Measurements from ENCODE around the gene EFNA3.

Gene EFNA3

DNA sequence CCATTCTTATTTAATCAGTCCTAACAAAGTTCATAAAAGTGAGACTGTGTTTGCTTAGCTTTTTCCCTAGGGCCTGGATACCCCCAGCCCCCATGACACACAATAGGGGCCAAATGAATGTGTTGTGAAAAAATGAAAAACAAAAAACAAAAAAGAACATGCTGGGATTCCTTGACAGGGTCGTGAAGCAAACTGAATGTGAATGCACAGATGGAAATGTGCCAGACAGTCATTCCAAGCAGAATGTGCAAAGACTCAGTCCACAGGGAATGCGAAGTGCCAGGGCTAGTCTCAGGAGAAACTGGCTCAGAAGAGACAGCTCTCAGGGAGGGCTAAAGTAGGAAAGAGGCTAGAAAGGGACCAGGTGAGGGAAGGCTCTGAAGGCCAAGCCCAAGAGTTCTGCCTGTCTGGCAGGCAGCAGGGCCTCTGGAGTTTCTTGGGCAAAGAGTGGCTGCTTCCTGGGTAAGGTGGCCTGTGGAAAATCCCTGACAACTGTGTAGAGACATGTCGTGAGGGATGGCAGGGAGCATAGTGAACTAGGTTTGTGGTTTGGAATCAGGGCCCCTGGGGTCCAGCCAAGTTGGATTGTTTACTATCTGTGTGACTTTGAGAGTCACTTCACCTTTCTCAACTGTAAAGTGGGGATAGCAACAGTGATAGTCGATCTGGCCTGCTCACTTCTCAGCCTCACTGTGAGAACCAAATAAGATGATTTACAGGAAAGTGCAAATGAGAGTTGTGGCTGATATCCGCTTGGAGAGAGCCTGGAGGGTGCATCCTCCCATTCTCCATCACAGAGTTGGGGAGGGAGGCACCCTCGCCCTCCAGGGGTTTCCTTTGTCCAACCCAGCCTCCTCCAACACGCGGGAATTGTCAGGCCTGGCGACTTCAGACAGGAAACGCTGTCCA is 28.7 kb upstream of the EFNA3 start:
- Histone ChIP-seq H3K4me1 (ENCODE audit: control insufficient read depth, insufficient read depth, low read length) (peaks cover 2% of the 10 kb centered on the region; the same call in 1 of the 2 replicates), H3K36me3 (ENCODE audit: control insufficient read depth, insufficient read depth, low read length) (no peaks in the 10 kb centered on the region), H3K27ac (ENCODE audit: low read depth, low read length) (no peak overlapping the region), H3K4me3 (ENCODE audit: low read depth, low read length) (peak overlapping the region; percentile 69; the same call in 1 of the 2 replicates), H3K9ac (ENCODE audit: low read depth, low read length) (0 out of 2 replicates have a peak overlapping the region, but pooled peaks have one; percentile 3), H3K9me3 (ENCODE audit: control insufficient read depth, insufficient read depth, low read length) (no peaks in the 10 kb centered on the region), H3K27me3 (ENCODE audit: control insufficient read depth, insufficient read depth, low read length) (peaks cover 20% of the 10 kb centered on the region)

DNA sequence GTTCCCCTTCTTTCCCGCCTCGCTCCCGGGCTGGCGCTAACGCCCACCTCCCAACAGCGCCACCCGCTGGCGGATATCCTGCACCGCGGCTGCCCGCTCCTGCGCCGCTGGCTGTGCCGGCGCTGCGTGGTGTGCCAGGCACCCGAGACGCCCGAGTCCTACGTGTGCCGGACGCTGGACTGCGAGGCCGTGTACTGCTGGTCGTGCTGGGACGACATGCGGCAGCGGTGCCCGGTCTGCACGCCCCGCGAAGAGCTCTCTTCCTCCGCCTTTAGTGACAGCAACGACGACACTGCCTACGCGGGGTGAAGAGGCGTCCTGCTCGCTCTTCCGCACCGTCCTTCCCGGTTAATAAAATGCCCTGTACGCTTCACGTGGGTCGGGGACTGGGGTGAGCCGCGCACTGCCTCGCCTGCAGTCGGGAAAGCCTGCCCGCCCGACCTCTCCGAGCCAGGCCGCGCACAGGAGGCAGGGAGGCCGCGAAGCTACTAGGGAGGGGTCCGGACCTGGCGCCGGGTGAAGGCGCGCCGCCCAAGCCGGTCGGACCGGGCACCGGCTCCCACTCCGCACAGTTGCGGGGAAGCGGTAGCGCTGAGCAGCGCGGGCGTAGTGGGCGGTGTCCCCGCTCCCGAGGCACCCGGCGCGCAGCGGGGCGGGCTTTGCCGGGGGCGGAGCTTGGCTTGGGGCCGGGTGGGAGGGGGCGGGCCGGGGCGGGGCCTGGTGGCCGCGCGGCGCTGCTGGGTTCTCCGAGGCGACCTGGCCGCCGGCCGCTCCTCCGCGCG is 27.9 kb upstream of the EFNA3 start, which contains the start of gene ADAM15:
Gene ADAM15 (plus strand): TSS at position 757 of the 782 bp plus-strand sequence. CDS start 71 bp downstream, outside the sequence.
- Histone ChIP-seq H3K9me3 (ENCODE audit: control insufficient read depth, insufficient read depth, low read length) (no peaks in the 10 kb centered on the region), H3K27me3 (ENCODE audit: control insufficient read depth, insufficient read depth, low read length) (peaks cover 20% of the 10 kb centered on the region), H3K36me3 (ENCODE audit: control insufficient read depth, insufficient read depth, low read length) (no peaks in the 10 kb centered on the region), H3K4me3 (ENCODE audit: low read depth, low read length) (peak within 1 kb of the TSS; percentile 69), H3K9ac (ENCODE audit: low read depth, low read length) (peak within 1 kb of the TSS; percentile 3; the same call in 1 of the 2 replicates), H3K27ac (ENCODE audit: low read depth, low read length) (peak within 1 kb of the TSS; percentile 57), H3K4me1 (ENCODE audit: control insufficient read depth, insufficient read depth, low read length) (no peaks in the 10 kb centered on the region; the same call in 1 of the 2 replicates)

DNA sequence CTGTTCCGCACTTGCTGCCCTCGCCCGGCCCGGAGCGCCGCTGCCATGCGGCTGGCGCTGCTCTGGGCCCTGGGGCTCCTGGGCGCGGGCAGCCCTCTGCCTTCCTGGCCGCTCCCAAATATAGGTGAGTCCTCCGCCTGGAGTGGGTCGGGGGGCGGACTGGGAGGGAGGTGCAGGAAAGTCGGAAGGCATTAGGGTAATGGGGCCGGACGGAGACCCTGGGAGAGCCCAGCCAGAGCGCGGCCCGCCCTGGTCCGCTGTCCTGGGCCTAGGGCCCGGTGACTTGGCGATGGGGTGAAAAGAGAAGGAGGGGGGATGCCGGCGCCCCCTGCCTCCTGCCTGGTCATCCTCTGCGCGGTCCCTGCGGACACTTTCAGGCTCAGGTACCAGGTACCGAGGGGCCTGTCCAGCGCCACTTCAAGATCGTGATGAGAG is 27.3 kb upstream of the EFNA3 start:
- Histone ChIP-seq H3K27ac (ENCODE audit: low read depth, low read length) (no peak overlapping the region), H3K9me3 (ENCODE audit: control insufficient read depth, insufficient read depth, low read length) (no peaks in the 10 kb centered on the region), H3K36me3 (ENCODE audit: control insufficient read depth, insufficient read depth, low read length) (no peaks in the 10 kb centered on the region), H3K9ac (ENCODE audit: low read depth, low read length) (no peak overlapping the region), H3K4me3 (ENCODE audit: low read depth, low read length) (peak overlapping the region; percentile 69), H3K4me1 (ENCODE audit: control insufficient read depth, insufficient read depth, low read length) (no peaks in the 10 kb centered on the region; the same call in 1 of the 2 replicates), H3K27me3 (ENCODE audit: control insufficient read depth, insufficient read depth, low read length) (peaks cover 20% of the 10 kb centered on the region)

DNA sequence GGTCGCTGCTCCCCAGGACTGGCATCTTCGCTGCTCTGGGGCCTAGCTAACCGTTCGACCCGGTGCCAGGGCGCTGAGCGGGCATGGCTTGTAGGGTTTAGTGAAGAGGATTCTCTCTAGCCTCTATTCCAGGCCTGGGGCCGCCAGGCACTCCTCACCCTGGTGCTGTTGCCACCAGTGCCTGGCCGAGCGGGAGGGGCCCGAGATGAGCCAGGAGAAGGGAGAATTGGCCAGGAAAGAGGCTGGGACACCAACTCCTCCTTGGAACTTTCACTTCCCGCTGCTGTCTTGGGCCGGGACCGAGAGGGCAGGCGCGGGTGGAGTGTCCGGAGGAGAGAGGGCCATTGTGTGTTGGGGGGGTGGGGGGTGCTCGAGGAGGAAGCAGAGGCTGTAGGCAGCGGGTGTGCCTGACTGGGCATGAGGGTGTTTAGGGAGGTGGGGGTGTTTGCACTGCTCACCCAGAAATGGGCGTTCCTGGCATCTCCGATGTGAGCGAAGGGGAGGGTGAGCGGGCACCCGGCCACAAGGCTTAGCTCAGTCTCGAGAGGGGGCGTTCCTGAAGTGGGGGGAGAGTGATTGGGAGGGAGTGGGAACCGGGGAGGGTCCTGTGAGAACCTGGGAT is 26.7 kb upstream of the EFNA3 start:
- no peak overlapping the region for H3K27ac ChIP-seq (ENCODE audit: low read depth, low read length)
- H3K4me1 ChIP-seq (ENCODE audit: control insufficient read depth, insufficient read depth, low read length), result no peaks in the 10 kb centered on the region; the same call in 1 of the 2 replicates
- no peak overlapping the region for H3K9ac ChIP-seq (ENCODE audit: low read depth, low read length)
- peaks cover 20% of the 10 kb centered on the region for H3K27me3 ChIP-seq (ENCODE audit: control insufficient read depth, insufficient read depth, low read length)
- no peaks in the 10 kb centered on the region for H3K9me3 ChIP-seq (ENCODE audit: control insufficient read depth, insufficient read depth, low read length)
- peak overlapping the region; percentile 69 for H3K4me3 ChIP-seq (ENCODE audit: low read depth, low read length)
- H3K36me3 ChIP-seq (ENCODE audit: control insufficient read depth, insufficient read depth, low read length), result no peaks in the 10 kb centered on the region

DNA sequence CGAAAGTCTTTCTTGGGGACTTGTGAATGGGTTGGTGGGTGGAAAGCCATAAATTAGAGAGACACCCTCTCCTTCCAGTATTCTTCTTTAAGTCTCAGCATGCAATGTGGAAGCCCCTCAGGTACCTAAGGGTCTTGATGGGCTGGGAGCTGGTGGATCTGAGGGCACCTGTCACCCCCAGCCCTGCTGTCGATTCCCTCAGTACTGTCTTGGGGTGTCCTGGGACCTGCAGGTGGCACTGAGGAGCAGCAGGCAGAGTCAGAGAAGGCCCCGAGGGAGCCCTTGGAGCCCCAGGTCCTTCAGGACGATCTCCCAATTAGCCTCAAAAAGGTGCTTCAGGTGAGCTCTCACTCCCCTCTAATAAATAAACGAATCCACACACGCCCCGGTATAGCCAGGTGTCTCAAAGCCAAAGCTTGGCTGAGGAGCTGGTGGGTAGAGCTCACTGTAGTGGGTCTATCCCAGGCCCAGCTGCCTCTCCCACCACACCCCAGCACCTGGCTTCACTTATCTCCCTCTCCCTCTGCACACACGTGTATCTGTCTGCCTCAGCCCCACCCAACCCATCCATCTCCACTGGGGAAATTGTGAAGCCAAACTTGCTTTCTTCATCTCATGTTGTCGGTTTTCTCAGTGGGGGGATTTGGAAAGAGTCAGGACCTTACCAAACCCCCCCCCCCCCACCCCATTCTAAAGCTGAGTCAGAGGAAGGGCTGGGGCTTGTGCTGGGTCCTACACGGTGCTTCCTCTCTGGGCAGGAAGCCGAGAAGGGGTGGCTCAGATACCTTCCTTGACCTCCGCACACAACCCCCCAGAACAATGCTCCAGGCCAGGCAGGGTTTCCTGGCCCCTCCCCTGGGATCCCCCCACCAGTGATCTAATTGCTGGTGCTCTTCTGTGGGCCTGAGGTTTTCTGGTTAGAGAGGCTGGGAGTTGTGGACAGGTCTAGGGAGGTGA is 25.9 kb upstream of the EFNA3 start:
- no peak overlapping the region for H3K27ac ChIP-seq (ENCODE audit: low read depth, low read length)
- no peaks in the 10 kb centered on the region; the same call in 1 of the 2 replicates for H3K4me1 ChIP-seq (ENCODE audit: control insufficient read depth, insufficient read depth, low read length)

DNA sequence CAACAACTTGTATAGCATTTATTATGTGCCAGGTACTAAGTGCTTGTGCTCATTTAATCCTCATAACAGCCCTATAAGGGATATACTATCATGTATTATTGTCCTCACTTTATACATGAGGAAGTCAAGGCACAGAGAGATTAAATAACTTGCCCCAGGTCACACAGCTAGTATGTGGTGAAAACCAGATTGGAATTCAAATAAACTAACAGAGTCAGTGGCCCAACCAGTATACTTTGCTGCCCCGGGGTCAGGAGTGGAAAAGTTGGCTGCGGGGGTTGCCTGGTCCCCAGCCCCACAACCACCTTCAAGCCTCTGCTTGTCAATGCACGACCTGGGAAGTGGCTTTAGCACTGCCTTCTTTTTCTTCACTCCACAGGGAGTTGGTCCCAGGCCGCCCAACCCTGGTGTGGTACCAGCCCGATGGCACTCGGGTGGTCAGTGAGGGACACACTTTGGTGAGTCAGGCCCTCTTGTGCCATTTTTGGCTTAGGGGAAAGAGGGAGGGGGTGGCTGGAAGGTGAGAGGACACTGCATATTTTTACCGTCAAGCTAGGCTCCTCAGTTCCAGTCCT is 25.0 kb upstream of the EFNA3 start:
- Histone ChIP-seq H3K4me1 (ENCODE audit: control insufficient read depth, insufficient read depth, low read length) (no peaks in the 10 kb centered on the region; the same call in 1 of the 2 replicates), H3K9ac (ENCODE audit: low read depth, low read length) (no peak overlapping the region), H3K36me3 (ENCODE audit: control insufficient read depth, insufficient read depth, low read length) (peaks cover 13% of the 10 kb centered on the region; the same call in 1 of the 2 replicates), H3K27me3 (ENCODE audit: control insufficient read depth, insufficient read depth, low read length) (peaks cover 20% of the 10 kb centered on the region), H3K4me3 (ENCODE audit: low read depth, low read length) (no peak overlapping the region), H3K9me3 (ENCODE audit: control insufficient read depth, insufficient read depth, low read length) (no peaks in the 10 kb centered on the region), H3K27ac (ENCODE audit: low read depth, low read length) (no peak overlapping the region)

More for the DNA sequence above, 25.9 kb upstream of the EFNA3 start:
- Histone ChIP-seq H3K9me3 (ENCODE audit: control insufficient read depth, insufficient read depth, low read length) (no peaks in the 10 kb centered on the region), H3K27me3 (ENCODE audit: control insufficient read depth, insufficient read depth, low read length) (peaks cover 20% of the 10 kb centered on the region), H3K4me3 (ENCODE audit: low read depth, low read length) (peak overlapping the region; percentile 69), H3K9ac (ENCODE audit: low read depth, low read length) (no peak overlapping the region), H3K36me3 (ENCODE audit: control insufficient read depth, insufficient read depth, low read length) (peaks cover 6% of the 10 kb centered on the region; the same call in 1 of the 2 replicates)

DNA sequence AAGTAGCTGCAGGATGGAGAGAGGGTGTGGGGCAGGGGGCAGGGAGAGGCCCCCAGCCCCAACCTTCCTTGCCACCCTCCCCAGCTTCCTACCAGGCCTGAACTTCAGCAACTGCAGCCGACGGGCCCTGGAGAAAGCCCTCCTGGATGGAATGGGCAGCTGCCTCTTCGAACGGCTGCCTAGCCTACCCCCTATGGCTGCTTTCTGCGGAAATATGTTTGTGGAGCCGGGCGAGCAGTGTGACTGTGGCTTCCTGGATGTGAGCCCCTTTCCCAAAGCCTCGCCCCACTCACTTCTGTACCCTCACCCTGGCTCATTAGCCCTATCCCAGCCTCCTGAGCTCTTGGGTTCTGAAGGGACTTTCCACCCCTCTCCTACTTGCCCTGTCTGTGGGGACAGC is 21.5 kb upstream of the EFNA3 start:
- H3K4me1 ChIP-seq (ENCODE audit: control insufficient read depth, insufficient read depth, low read length), result peaks cover 5% of the 10 kb centered on the region; the same call in 1 of the 2 replicates
- H3K27ac ChIP-seq (ENCODE audit: low read depth, low read length), result no peak overlapping the region
- peaks cover 13% of the 10 kb centered on the region; the same call in 1 of the 2 replicates for H3K36me3 ChIP-seq (ENCODE audit: control insufficient read depth, insufficient read depth, low read length)

DNA sequence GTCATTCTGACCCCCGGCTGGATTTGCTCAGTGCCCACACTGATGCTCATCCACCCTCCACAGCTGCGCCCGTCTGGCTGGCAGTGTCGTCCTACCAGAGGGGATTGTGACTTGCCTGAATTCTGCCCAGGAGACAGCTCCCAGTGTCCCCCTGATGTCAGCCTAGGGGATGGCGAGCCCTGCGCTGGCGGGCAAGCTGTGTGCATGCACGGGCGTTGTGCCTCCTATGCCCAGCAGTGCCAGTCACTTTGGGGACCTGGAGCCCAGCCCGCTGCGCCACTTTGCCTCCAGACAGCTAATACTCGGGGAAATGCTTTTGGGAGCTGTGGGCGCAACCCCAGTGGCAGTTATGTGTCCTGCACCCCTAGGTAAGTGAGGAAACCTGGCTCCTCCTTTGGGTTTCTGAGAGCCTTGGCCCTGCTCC is 20.8 kb upstream of the EFNA3 start:
- H3K9ac ChIP-seq (ENCODE audit: low read depth, low read length), result no peak overlapping the region
- no peak overlapping the region for H3K4me3 ChIP-seq (ENCODE audit: low read depth, low read length)
- no peak overlapping the region for H3K27ac ChIP-seq (ENCODE audit: low read depth, low read length)
- H3K9me3 ChIP-seq (ENCODE audit: control insufficient read depth, insufficient read depth, low read length), result no peaks in the 10 kb centered on the region
- peaks cover 5% of the 10 kb centered on the region; the same call in 1 of the 2 replicates for H3K4me1 ChIP-seq (ENCODE audit: control insufficient read depth, insufficient read depth, low read length)
- H3K27me3 ChIP-seq (ENCODE audit: control insufficient read depth, insufficient read depth, low read length), result peaks cover 2% of the 10 kb centered on the region
- peaks cover 13% of the 10 kb centered on the region; the same call in 1 of the 2 replicates for H3K36me3 ChIP-seq (ENCODE audit: control insufficient read depth, insufficient read depth, low read length)

More for the DNA sequence above, 21.5 kb upstream of the EFNA3 start:
- H3K9me3 ChIP-seq (ENCODE audit: control insufficient read depth, insufficient read depth, low read length), result no peaks in the 10 kb centered on the region
- no peak overlapping the region for H3K9ac ChIP-seq (ENCODE audit: low read depth, low read length)
- no peak overlapping the region for H3K4me3 ChIP-seq (ENCODE audit: low read depth, low read length)
- peaks cover 8% of the 10 kb centered on the region for H3K27me3 ChIP-seq (ENCODE audit: control insufficient read depth, insufficient read depth, low read length)

DNA sequence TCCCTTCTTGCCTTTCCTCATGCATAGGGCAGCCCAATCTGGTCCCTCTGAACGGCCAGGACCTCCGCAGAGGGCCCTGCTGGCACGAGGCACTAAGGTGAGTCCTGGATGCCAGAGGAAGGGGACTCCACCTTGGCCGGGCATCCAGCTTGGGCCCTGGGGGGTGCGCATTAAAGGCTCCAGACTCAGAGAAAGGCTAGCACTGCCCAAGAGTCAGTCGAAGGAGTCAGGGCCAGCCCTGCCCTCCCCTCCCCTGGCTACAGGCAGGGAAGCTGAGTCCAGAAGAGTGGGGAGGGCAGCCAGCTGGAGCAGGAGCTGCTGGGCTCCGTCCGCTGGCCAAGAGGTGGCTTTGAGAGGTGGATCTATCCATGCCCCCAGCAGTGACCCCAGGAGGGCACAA is 17.9 kb upstream of the EFNA3 start:
- Histone ChIP-seq H3K36me3 (ENCODE audit: control insufficient read depth, insufficient read depth, low read length) (peaks cover 13% of the 10 kb centered on the region; the same call in 1 of the 2 replicates), H3K4me3 (ENCODE audit: low read depth, low read length) (no peak overlapping the region), H3K9me3 (ENCODE audit: control insufficient read depth, insufficient read depth, low read length) (no peaks in the 10 kb centered on the region), H3K27ac (ENCODE audit: low read depth, low read length) (no peak overlapping the region), H3K9ac (ENCODE audit: low read depth, low read length) (no peak overlapping the region), H3K27me3 (ENCODE audit: control insufficient read depth, insufficient read depth, low read length) (peaks cover 5% of the 10 kb centered on the region; the same call in 1 of the 2 replicates), H3K4me1 (ENCODE audit: control insufficient read depth, insufficient read depth, low read length) (peaks cover 16% of the 10 kb centered on the region)

All from HUES48 (cell line).